Peyer's patch (tissue), 4 donors: ENCODE data around the gene NEIL3.

Source experiments
- CTCF ChIP-seq, 6 experiments: fragments of 450-650 bp in 4 of 6; fragments of 200-600 bp in 2 of 6; sonication (generic) in 1 of 6; IDR thresholded peaks; one replicate each; pipeline ENCODE4 v1.5.1; 2017 to 2019; ENCODE audit warnings: antibody characterized with exemption in 6 of 6, mild to moderate bottlenecking in 3 of 6, moderate library complexity in 1 of 6
- POLR2A ChIP-seq, 2 donors: fragments of 450-650 bp; IDR thresholded peaks; one replicate each; pipeline ENCODE4 v1.5.1; 2017; ENCODE audit warnings: antibody characterized with exemption in 2 of 2, mild to moderate bottlenecking in 2 of 2, moderate library complexity in 2 of 2

- TF ChIP-seq POLR2A (IDR thresholded peaks at IDR 0.05) = no peak
- no peak for TF ChIP-seq CTCF (IDR thresholded peaks at IDR 0.05)
Measured at GRCh38 chr4:177393236-177393635, 83.6 kb downstream of the NEIL3 start.
